Subcutaneous abdominal adipose tissue (tissue), 5 donors: Measurements from ENCODE around the gene NRXN2.
A peak's percentile ranks its signal among the peaks of the same experiment; 100 is the strongest.

Experiments used
- H3K27ac ChIP-seq: one replicate; pipeline ENCODE4 v1.7.0; 2013; ENCODE audit warnings: low read depth, mild to moderate bottlenecking, inconsistent platforms, low read length, moderate library complexity
- H3K27me3 ChIP-seq, 5 donors: one replicate each; pipeline ENCODE4 v1.7.0; 2013; ENCODE audit warnings: low read length in 5 of 5, inconsistent platforms in 1 of 5; ENCODE audit not compliant: control insufficient read depth in 5 of 5, insufficient read depth in 4 of 5
- H3K36me3 ChIP-seq, 5 donors: one replicate each; pipeline ENCODE4 v1.7.0; 2013; ENCODE audit warnings: low read length in 5 of 5; ENCODE audit not compliant: control insufficient read depth in 5 of 5, insufficient read depth in 5 of 5
- H3K4me1 ChIP-seq, 5 donors: one replicate each; pipeline ENCODE4 v1.7.0; 2013; ENCODE audit warnings: low read length in 5 of 5, mild to moderate bottlenecking in 3 of 5, moderate library complexity in 1 of 5; ENCODE audit not compliant: control insufficient read depth in 5 of 5, insufficient read depth in 5 of 5
- H3K4me3 ChIP-seq, 5 donors: one replicate each; pipeline ENCODE4 v1.7.0; 2013; ENCODE audit warnings: low read length in 5 of 5, low read depth in 1 of 5
- H3K9ac ChIP-seq, 5 donors: one replicate each; pipeline ENCODE4 v1.7.0; 2013; ENCODE audit warnings: low read length in 5 of 5, mild to moderate bottlenecking in 4 of 5, moderate library complexity in 3 of 5
- H3K9me3 ChIP-seq, 5 donors: one replicate each; pipeline ENCODE4 v1.7.0; 2013; ENCODE audit warnings: low read length in 5 of 5; ENCODE audit not compliant: control insufficient read depth in 5 of 5
- donor health status: healthy.
- donor health status: healthy.
- donor health status: healthy.
- donor health status: healthy.
- donor health status: healthy.

Gene NRXN2

DNA sequence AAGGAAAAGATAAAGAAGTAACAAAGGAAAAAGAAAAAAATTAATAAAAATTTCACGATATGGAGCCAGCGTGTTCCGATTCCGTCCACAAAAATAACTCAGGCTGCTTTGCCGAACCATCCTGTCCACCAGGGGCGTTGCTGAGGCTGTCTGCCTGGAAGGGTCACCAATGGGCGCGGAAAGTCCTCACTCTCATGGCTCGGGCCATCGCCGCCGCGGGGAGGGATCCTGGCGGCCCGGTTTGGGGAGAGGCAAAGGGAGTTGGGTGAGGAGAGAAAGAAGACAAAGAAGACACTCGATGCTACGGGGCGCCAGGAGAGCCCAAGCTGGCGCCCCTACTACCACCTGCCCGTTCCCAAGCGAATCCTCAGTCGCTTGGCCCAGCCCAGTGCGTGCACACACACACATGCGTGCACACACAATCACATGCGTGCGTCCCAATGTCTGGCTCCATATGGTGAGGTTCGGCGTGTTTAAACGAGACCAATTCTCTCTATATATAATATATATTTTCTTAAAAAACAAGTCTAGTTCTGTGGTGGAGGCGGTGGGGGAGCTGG lies 42.4 kb upstream of the NRXN2 start:
- H3K9ac ChIP-seq: no peak overlapping the region
- no peak overlapping the region for H3K4me3 ChIP-seq
- H3K27me3 ChIP-seq: no peaks in the 10 kb centered on the region
- H3K36me3 ChIP-seq: peaks cover 12 to 81% (median 78%) of the 10 kb centered on the region in 5 donors
- H3K27ac ChIP-seq: no peak overlapping the region
- no peaks in the 10 kb centered on the region for H3K9me3 ChIP-seq
- H3K4me1 ChIP-seq: peaks cover 7 to 44% (median 38%) of the 10 kb centered on the region in 5 donors

DNA sequence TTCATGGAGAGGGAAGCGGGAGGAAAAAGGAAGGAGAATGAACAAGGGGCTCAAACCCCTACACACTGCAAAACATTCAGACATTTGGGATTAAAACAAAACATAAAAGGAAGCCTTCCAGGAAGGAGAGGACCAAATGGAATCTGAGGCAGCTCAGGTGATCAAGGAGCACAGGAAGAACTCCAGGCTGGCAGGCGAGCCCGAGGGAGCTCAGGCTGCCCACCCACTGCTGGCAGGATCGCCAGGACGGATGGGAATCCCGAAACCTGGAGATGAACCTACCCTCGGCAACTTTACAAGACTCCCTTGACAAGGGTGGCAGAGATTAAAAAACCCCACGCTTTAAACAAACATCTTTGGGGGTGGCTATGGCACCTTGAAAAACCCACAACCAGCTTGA lies 41.8 kb upstream of the NRXN2 start:
- Histone ChIP-seq H3K9ac (no peak overlapping the region), H3K4me3 (no peak overlapping the region), H3K27me3 (no peaks in the 10 kb centered on the region), H3K9me3 (no peaks in the 10 kb centered on the region), H3K27ac (no peak overlapping the region), H3K4me1 (peaks cover 9 to 50% (median 44%) of the 10 kb centered on the region in 5 donors), H3K36me3 (peaks cover 10 to 75% (median 72%) of the 10 kb centered on the region in 5 donors)

GRCh38 chr11:64764040-64764611 lies 41.1 kb upstream of the NRXN2 start:
- Histone ChIP-seq H3K9ac (peak overlapping the region in 2 of 5 donors; percentile 13 to 28), H3K9me3 (no peaks in the 10 kb centered on the region), H3K36me3 (peaks cover 6 to 68% (median 66%) of the 10 kb centered on the region in 5 donors), H3K4me1 (peaks cover 9 to 57% (median 50%) of the 10 kb centered on the region in 5 donors), H3K4me3 (no peak overlapping the region), H3K27me3 (no peaks in the 10 kb centered on the region), H3K27ac (no peak overlapping the region)

DNA sequence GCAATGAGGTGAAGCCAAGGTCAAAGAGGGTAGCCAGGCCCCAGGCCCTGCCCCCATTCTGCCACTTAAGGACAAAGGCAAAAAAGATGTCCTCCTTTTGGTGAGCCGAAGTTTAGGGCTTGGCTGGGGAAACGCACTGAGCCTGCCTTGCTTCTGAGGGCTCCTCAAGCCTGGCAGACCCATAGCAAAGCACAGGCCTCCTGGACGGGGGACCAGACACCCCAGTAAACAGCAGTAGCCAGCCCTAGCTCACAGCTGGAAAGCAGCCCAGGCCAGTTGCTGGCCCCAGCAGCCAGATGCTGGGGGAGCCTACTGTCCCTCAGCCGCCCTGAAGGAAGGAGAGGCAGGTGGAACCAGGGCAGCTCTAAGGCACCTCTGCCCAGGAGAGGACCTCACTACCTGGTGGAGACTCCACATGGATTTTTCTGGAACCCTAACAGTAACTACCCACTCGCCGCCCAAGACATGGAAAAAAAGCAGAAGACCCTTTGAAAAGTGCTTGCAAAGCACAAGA lies 40.6 kb upstream of the NRXN2 start:
- Histone ChIP-seq H3K27ac (peak overlapping the region; percentile 35), H3K9ac (peak overlapping the region in 1 of 5 donors; percentile 28), H3K4me1 (peaks cover 9 to 62% (median 54%) of the 10 kb centered on the region in 5 donors), H3K36me3 (peaks cover 2 to 63% (median 60%) of the 10 kb centered on the region in 5 donors), H3K27me3 (no peaks in the 10 kb centered on the region), H3K9me3 (no peaks in the 10 kb centered on the region), H3K4me3 (peak overlapping the region in 1 of 5 donors; percentile 17)

- no peaks in the 10 kb centered on the region for H3K27me3 ChIP-seq
- peak overlapping the region; percentile 35 for H3K27ac ChIP-seq
Measured at GRCh38 chr11:64762674-64763525, 39.9 kb upstream of the NRXN2 start.

GRCh38 chr11:64762277-64762673 lies 39.3 kb upstream of the NRXN2 start:
- peaks cover 9 to 56% (median 54%) of the 10 kb centered on the region in 5 donors for H3K4me1 ChIP-seq

More at GRCh38 chr11:64762674-64763525, 39.9 kb upstream of the NRXN2 start:
- peaks cover 9 to 61% (median 54%) of the 10 kb centered on the region in 5 donors for H3K4me1 ChIP-seq
- peak overlapping the region in 1 of 5 donors; percentile 17 for H3K4me3 ChIP-seq
- no peaks in the 10 kb centered on the region for H3K9me3 ChIP-seq
- H3K36me3 ChIP-seq: peaks cover 0 to 56% (median 53%) of the 10 kb centered on the region in 5 donors
- H3K9ac ChIP-seq: peak overlapping the region in 1 of 5 donors; percentile 31

DNA sequence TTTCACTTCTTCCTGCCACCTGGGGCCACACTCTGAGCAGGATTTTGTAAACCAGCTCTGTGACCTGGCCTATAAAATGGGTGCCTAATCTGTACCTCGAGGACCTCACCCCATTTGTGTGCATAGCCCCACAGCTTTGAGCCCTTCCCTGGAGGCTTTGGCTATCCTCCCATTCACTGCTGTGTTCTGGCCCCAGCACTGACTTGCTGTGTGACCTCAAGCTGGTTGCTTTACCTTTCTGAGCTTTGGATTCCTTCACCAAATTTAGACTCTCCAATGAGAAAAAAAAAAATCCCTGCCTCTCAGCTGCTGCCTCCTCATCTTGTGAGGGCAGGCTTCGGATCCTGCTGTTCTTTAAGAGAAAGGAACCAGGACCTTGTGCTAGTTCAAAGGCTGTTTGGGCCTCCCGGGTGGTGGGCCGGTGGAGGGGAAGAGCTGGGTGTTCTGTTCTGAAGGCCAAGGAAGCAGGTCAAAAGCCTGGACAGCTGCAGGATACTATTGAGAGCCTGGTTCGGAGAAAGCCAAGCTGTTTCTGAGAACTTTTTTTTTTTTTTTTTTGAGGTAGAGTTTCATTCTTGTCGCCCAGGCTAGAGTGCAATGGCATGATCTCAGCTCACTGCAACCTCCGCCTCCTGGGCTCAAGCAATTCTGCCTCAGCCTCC lies 37.9 kb upstream of the NRXN2 start:
- H3K27ac ChIP-seq: no peak overlapping the region

More at GRCh38 chr11:64762277-64762673, 39.3 kb upstream of the NRXN2 start:
- Histone ChIP-seq H3K27me3 (no peaks in the 10 kb centered on the region), H3K36me3 (peaks cover 0 to 50% (median 47%) of the 10 kb centered on the region in 5 donors), H3K4me3 (no peak overlapping the region), H3K27ac (no peak overlapping the region), H3K9ac (peak overlapping the region in 1 of 5 donors; percentile 31), H3K9me3 (no peaks in the 10 kb centered on the region)

GRCh38 chr11:64759722-64760719 lies 37.0 kb upstream of the NRXN2 start, which contains the start of gene PYGM:
PYGM (minus strand) TSS chr11:64759974; CDS start chr11:64759898, 76 bp downstream.
- Histone ChIP-seq H3K36me3 (peaks cover 0 to 30% (median 26%) of the 10 kb centered on the region in 5 donors), H3K9ac (peak within 1 kb of the TSS in 2 of 5 donors; percentile 16 to 56), H3K4me3 (peak within 1 kb of the TSS; percentile 24 to 53 (median 44)), H3K9me3 (no peaks in the 10 kb centered on the region), H3K27me3 (no peaks in the 10 kb centered on the region), H3K27ac (peak within 1 kb of the TSS; percentile 37), H3K4me1 (peaks cover 9 to 56% (median 54%) of the 10 kb centered on the region in 5 donors)

More for the DNA sequence above, 37.9 kb upstream of the NRXN2 start:
- Histone ChIP-seq H3K9me3 (no peaks in the 10 kb centered on the region), H3K4me1 (peaks cover 9 to 56% (median 54%) of the 10 kb centered on the region in 5 donors), H3K27me3 (no peaks in the 10 kb centered on the region), H3K9ac (no peak overlapping the region), H3K4me3 (no peak overlapping the region), H3K36me3 (peaks cover 0 to 38% (median 34%) of the 10 kb centered on the region in 5 donors)
